ENCODE measurements around the gene RBP3. TPM values are rescaled to one million over a fixed set of nuclear protein-coding genes. Genes with fewer than 3 reads are reported as not detected.
A peak's percentile ranks its signal among the peaks of the same experiment; 100 is the strongest.
"Not testable (repeated sequence)": the region's sequence is repeated elsewhere in the genome, so short reads cannot be mapped to it uniquely, and the experiment has no call there.

RBP3 gene
- total RNA-seq, 1 experiment from 2014 or later = not detected

GRCh38 chr10:47383261-47384147 is 35.3 kb downstream of the RBP3 start:
- peak overlapping the region; percentile 3; the same call in 1 of the 2 replicates for H3K27ac ChIP-seq
- no peaks in the 10 kb centered on the region for H3K9me2 ChIP-seq (ENCODE audit: insufficient read depth)
- no peaks in the 10 kb centered on the region for H3K36me3 ChIP-seq (ENCODE audit: low read depth)
- TF ChIP-seq EZH2 (IDR thresholded peaks at IDR 0.05; ENCODE audit: low read depth) (no peak), CTCF (conservative IDR thresholded peaks at IDR 0.05) (no peak)
- H2AFZ ChIP-seq = peak overlapping the region; percentile 81
- ChIA-PET CTCF (interaction anchor here (0.6 to 1.0 kb wide), 4 partner anchors 13 to 22 kb away, joined by 3 to 7 read pairs (median 3); no protein-coding TSS in a partner anchor), POLR2A (ENCODE audit: unreplicated experiment) (interaction anchor here (0.6 to 1.1 kb wide), 9 partner anchors 11 to 340 kb away, joined by 3 to 11 read pairs (median 7); no protein-coding TSS in a partner anchor)
- DNase-seq = peak; percentile 71
- peaks cover 21% of the 10 kb centered on the region for H3K4me1 ChIP-seq (replicated peaks; ENCODE audit: insufficient read depth)
- H3K4me3 ChIP-seq = peak overlapping the region; percentile 81
- intact Hi-C loops (cut with micrococcal nuclease; ENCODE audit: unreplicated experiment) = loop anchor here (1.0 to 2.0 kb wide), 2 partner anchors 21 to 23 kb away; no protein-coding TSS in a partner anchor
- peaks cover 8% of the 10 kb centered on the region; the same call in 1 of the 2 replicates for H3F3A ChIP-seq (ENCODE audit: insufficient read depth, low read depth)
- peak overlapping the region; percentile 97 for H3K4me2 ChIP-seq
- H4K20me1 ChIP-seq (ENCODE audit: insufficient read depth) = no peaks in the 10 kb centered on the region
- no peaks in the 10 kb centered on the region for H3K79me2 ChIP-seq (ENCODE audit: low read depth)
- 0 out of 2 replicates have a peak, but pooled peaks cover 4% of the 10 kb centered on the region for H3K9me3 ChIP-seq (ENCODE audit: insufficient read depth, low read depth)
- BruUV-seq (replicated peaks) = no TSS peak
- no peaks in the 10 kb centered on the region for H3K27me3 ChIP-seq (ENCODE audit: insufficient read depth, low read depth)

- BruUV-seq (replicated peaks) = TSS peak; percentile 94
- Histone ChIP-seq H3K27me3 (ENCODE audit: insufficient read depth, low read depth) (no peaks in the 10 kb centered on the region), H3K9me3 (ENCODE audit: insufficient read depth, low read depth) (0 out of 2 replicates have a peak, but pooled peaks cover 4% of the 10 kb centered on the region), H3F3A (ENCODE audit: insufficient read depth, low read depth) (peaks cover 8% of the 10 kb centered on the region; the same call in 1 of the 2 replicates), H2AFZ (peak within 1 kb of the TSS; percentile 81), H3K9me2 (ENCODE audit: insufficient read depth) (no peaks in the 10 kb centered on the region), H3K4me2 (peak within 1 kb of the TSS; percentile 97), H3K4me1 (replicated peaks; ENCODE audit: insufficient read depth) (peaks cover 21% of the 10 kb centered on the region), H3K27ac (peak within 1 kb of the TSS; percentile 54), H4K20me1 (ENCODE audit: insufficient read depth) (no peaks in the 10 kb centered on the region), H3K4me3 (peak within 1 kb of the TSS; percentile 81), H3K36me3 (ENCODE audit: low read depth) (peaks cover under 1% of the 10 kb centered on the region; the same call in 1 of the 2 replicates), H3K79me2 (ENCODE audit: low read depth) (no peaks in the 10 kb centered on the region)
- intact Hi-C loops (cut with micrococcal nuclease; ENCODE audit: unreplicated experiment) = loop anchor here (1.0 to 2.0 kb wide), 2 partner anchors 22 kb away; no protein-coding TSS in a partner anchor
- POLR2A ChIA-PET (ENCODE audit: unreplicated experiment) = interaction anchor here (0.6 to 1.1 kb wide), 8 partner anchors 10 to 341 kb away, joined by 3 to 11 read pairs (median 6); no protein-coding TSS in a partner anchor
- TF ChIP-seq EZH2 (IDR thresholded peaks at IDR 0.05; ENCODE audit: low read depth) (no peak), CTCF (conservative IDR thresholded peaks at IDR 0.05) (no peak; the same call in 1 of the 2 replicates)
- CTCF ChIA-PET = interaction anchor here (1.0 kb wide), 3 partner anchors 12 to 22 kb away, joined by 3 to 7 read pairs (median 3); no protein-coding TSS in a partner anchor
- DNase-seq = peak; percentile 83 to 97
These were observed 36.2 kb downstream of the RBP3 start, which contains the start of gene ZNF488 for GRCh38 chr10:47384148-47384921. Gene ZNF488 (minus strand): TSS chr10:47384293. CDS start chr10:47368829, 15,464 bp downstream.

- H3K36me3 ChIP-seq (ENCODE audit: low read depth); POLR2A ChIA-PET (ENCODE audit: unreplicated experiment); H3K9me3 ChIP-seq (ENCODE audit: insufficient read depth, low read depth); DNase-seq; H3K27me3 ChIP-seq (ENCODE audit: insufficient read depth, low read depth); CTCF ChIA-PET; H3K27ac ChIP-seq; H2AFZ ChIP-seq; H3K79me2 ChIP-seq (ENCODE audit: low read depth); BruUV-seq (replicated peaks); H3K4me2 ChIP-seq; H3F3A ChIP-seq (ENCODE audit: insufficient read depth, low read depth); H3K4me3 ChIP-seq; intact Hi-C loops (cut with micrococcal nuclease; ENCODE audit: unreplicated experiment); H3K9me2 ChIP-seq (ENCODE audit: insufficient read depth); H4K20me1 ChIP-seq (ENCODE audit: insufficient read depth): not testable (repeated sequence)
- peaks cover 21% of the 10 kb centered on the region for H3K4me1 ChIP-seq (replicated peaks; ENCODE audit: insufficient read depth)
These were observed 37.9 kb downstream of the RBP3 start for GRCh38 chr10:47386104-47386503.
